ENCODE results near the gene NOTCH3.

Gene NOTCH3

GRCh38 chr19:15169541-15170285, 31.1 kb downstream of the NOTCH3 start:
- H3K36me3 ChIP-seq (replicated peaks in 1 of 2; ENCODE audit: control insufficient read depth in 2 of 2, insufficient read depth in 2 of 2, low read length in 2 of 2) = peaks cover 71 to 96% of the 10 kb centered on the region in 2 donors

GRCh38 chr19:15166700-15167099, 34.1 kb downstream of the NOTCH3 start:
- no peak overlapping the region for H3K14ac ChIP-seq (ENCODE audit: low read length)
- peaks cover 0 to 1% of the 10 kb centered on the region in 2 donors for H3K4me1 ChIP-seq (ENCODE audit: control insufficient read depth in 2 of 2, insufficient read depth in 1 of 2, low read depth in 1 of 2, low read length in 2 of 2)
- H2BK15ac ChIP-seq (ENCODE audit: low read length) = no peak overlapping the region
- H3K18ac ChIP-seq (ENCODE audit: low read length) = no peak overlapping the region
- no CpG with 5 or more reads among the region's 4 CpGs for WGBS, 2 donors (ENCODE audit: extremely low coverage in 2 of 2, insufficient read length in 2 of 2, insufficient replicate concordance in 1 of 2)
- H2BK12ac ChIP-seq (ENCODE audit: low read length) = no peak overlapping the region
- no peak overlapping the region for H2AFZ ChIP-seq (ENCODE audit: low read length)
- no peak overlapping the region for H3K4ac ChIP-seq (ENCODE audit: low read length)
- H3K4me3 ChIP-seq (ENCODE audit: low read length in 2 of 2) = no peak overlapping the region
- no peaks in the 10 kb centered on the region for H3K27me3 ChIP-seq (ENCODE audit: control insufficient read depth in 3 of 3, insufficient read depth in 3 of 3, low read depth in 1 of 3, low read length in 3 of 3)
- no peak overlapping the region for H4K91ac ChIP-seq (ENCODE audit: low read depth, low read length, poor library complexity)
- H3K79me1 ChIP-seq (ENCODE audit: low read depth, low read length) = peaks cover 2% of the 10 kb centered on the region
- no peak for DNase-seq (ENCODE audit: low spot score)
- peaks cover 12 to 29% of the 10 kb centered on the region in 2 donors for H3K9me3 ChIP-seq (replicated peaks in 1 of 2; ENCODE audit: control insufficient read depth in 2 of 2, insufficient read depth in 1 of 2, low read depth in 1 of 2, low read length in 2 of 2)
- no peak overlapping the region for H3K27ac ChIP-seq (replicated peaks; ENCODE audit: low read length)
- H2BK5ac ChIP-seq (ENCODE audit: low read length) = no peak overlapping the region
- no peak overlapping the region for H2BK120ac ChIP-seq (ENCODE audit: low read depth, low read length)
- H3K4me2 ChIP-seq (ENCODE audit: insufficient read depth, low read length, poor library complexity, severe bottlenecking) = no peak overlapping the region
- no peak overlapping the region for H3K23ac ChIP-seq (ENCODE audit: low read depth, low read length, poor library complexity)
- no peak overlapping the region for H3K9ac ChIP-seq (ENCODE audit: low read depth, low read length, poor library complexity)
- peaks cover 75 to 97% of the 10 kb centered on the region in 2 donors for H3K36me3 ChIP-seq (replicated peaks in 1 of 2; ENCODE audit: control insufficient read depth in 2 of 2, insufficient read depth in 2 of 2, low read length in 2 of 2)
- no peak overlapping the region for H4K8ac ChIP-seq (ENCODE audit: low read depth, low read length)
- H2AK5ac ChIP-seq (ENCODE audit: low read depth, low read length) = no peak overlapping the region

More at GRCh38 chr19:15169541-15170285, 31.1 kb downstream of the NOTCH3 start:
- Histone ChIP-seq H2BK5ac (ENCODE audit: low read length) (peak overlapping the region; percentile 53), H3K27ac (replicated peaks; ENCODE audit: low read length) (no peak overlapping the region), H3K9me3 (replicated peaks in 1 of 2; ENCODE audit: control insufficient read depth in 2 of 2, insufficient read depth in 1 of 2, low read depth in 1 of 2, low read length in 2 of 2) (peaks cover 12 to 24% of the 10 kb centered on the region in 2 donors), H4K91ac (ENCODE audit: low read depth, low read length, poor library complexity) (no peak overlapping the region), H3K4me3 (ENCODE audit: low read length in 2 of 2) (no peak overlapping the region), H3K4me1 (ENCODE audit: control insufficient read depth in 2 of 2, insufficient read depth in 1 of 2, low read depth in 1 of 2, low read length in 2 of 2) (peaks cover 0 to 1% of the 10 kb centered on the region in 2 donors), H3K14ac (ENCODE audit: low read length) (no peak overlapping the region), H3K4ac (ENCODE audit: low read length) (no peak overlapping the region), H2AK5ac (ENCODE audit: low read depth, low read length) (no peak overlapping the region), H2AFZ (ENCODE audit: low read length) (no peak overlapping the region), H3K18ac (ENCODE audit: low read length) (no peak overlapping the region), H3K4me2 (ENCODE audit: insufficient read depth, low read length, poor library complexity, severe bottlenecking) (no peak overlapping the region), H4K8ac (ENCODE audit: low read depth, low read length) (peak overlapping the region; percentile 43), H2BK15ac (ENCODE audit: low read length) (no peak overlapping the region), H3K23ac (ENCODE audit: low read depth, low read length, poor library complexity) (peak overlapping the region; percentile 73), H3K9ac (ENCODE audit: low read depth, low read length, poor library complexity) (no peak overlapping the region), H2BK12ac (ENCODE audit: low read length) (no peak overlapping the region), H3K27me3 (ENCODE audit: control insufficient read depth in 3 of 3, insufficient read depth in 3 of 3, low read depth in 1 of 3, low read length in 3 of 3) (no peaks in the 10 kb centered on the region), H3K79me1 (ENCODE audit: low read depth, low read length) (peaks cover 6% of the 10 kb centered on the region), H2BK120ac (ENCODE audit: low read depth, low read length) (no peak overlapping the region)
- no peak for DNase-seq (ENCODE audit: low spot score)
- no CpG with 5 or more reads among the region's 10 CpGs for WGBS, 2 donors (ENCODE audit: extremely low coverage in 2 of 2, insufficient read length in 2 of 2, insufficient replicate concordance in 1 of 2)

GRCh38 chr19:15161028-15161984, 39.5 kb downstream of the NOTCH3 start:
- H3K9me3 ChIP-seq (replicated peaks in 1 of 2; ENCODE audit: control insufficient read depth in 2 of 2, insufficient read depth in 1 of 2, low read depth in 1 of 2, low read length in 2 of 2) = peaks cover 3 to 36% of the 10 kb centered on the region in 2 donors
- H3K18ac ChIP-seq (ENCODE audit: low read length) = no peak overlapping the region
- H3K23ac ChIP-seq (ENCODE audit: low read depth, low read length, poor library complexity) = no peak overlapping the region
- H2AK5ac ChIP-seq (ENCODE audit: low read depth, low read length) = no peak overlapping the region
- no peak overlapping the region for H4K91ac ChIP-seq (ENCODE audit: low read depth, low read length, poor library complexity)
- H2BK5ac ChIP-seq (ENCODE audit: low read length) = no peak overlapping the region
- H4K8ac ChIP-seq (ENCODE audit: low read depth, low read length) = no peak overlapping the region
- H3K79me1 ChIP-seq (ENCODE audit: low read depth, low read length) = no peaks in the 10 kb centered on the region
- no peak overlapping the region for H2AFZ ChIP-seq (ENCODE audit: low read length)
- no peak overlapping the region for H2BK15ac ChIP-seq (ENCODE audit: low read length)
- no peak overlapping the region for H3K14ac ChIP-seq (ENCODE audit: low read length)
- no peak overlapping the region for H3K9ac ChIP-seq (ENCODE audit: low read depth, low read length, poor library complexity)
- H3K4me2 ChIP-seq (ENCODE audit: insufficient read depth, low read length, poor library complexity, severe bottlenecking) = no peak overlapping the region
- H3K27me3 ChIP-seq (ENCODE audit: control insufficient read depth in 3 of 3, insufficient read depth in 3 of 3, low read depth in 1 of 3, low read length in 3 of 3) = no peaks in the 10 kb centered on the region
- H3K4me1 ChIP-seq (ENCODE audit: control insufficient read depth in 2 of 2, insufficient read depth in 1 of 2, low read depth in 1 of 2, low read length in 2 of 2) = no peaks in the 10 kb centered on the region
- no peak overlapping the region for H3K4me3 ChIP-seq (ENCODE audit: low read length in 2 of 2)
- no peak overlapping the region for H3K4ac ChIP-seq (ENCODE audit: low read length)
- no peak overlapping the region for H2BK120ac ChIP-seq (ENCODE audit: low read depth, low read length)
- H3K36me3 ChIP-seq (replicated peaks in 1 of 2; ENCODE audit: control insufficient read depth in 2 of 2, insufficient read depth in 2 of 2, low read length in 2 of 2) = peaks cover 53 to 69% of the 10 kb centered on the region in 2 donors
- H2BK12ac ChIP-seq (ENCODE audit: low read length) = no peak overlapping the region
- DNase-seq (ENCODE audit: low spot score) = no peak
- no CpG with 5 or more reads among the region's 42 CpGs for WGBS, 2 donors (ENCODE audit: extremely low coverage in 2 of 2, insufficient read length in 2 of 2, insufficient replicate concordance in 1 of 2)
- H3K27ac ChIP-seq (replicated peaks; ENCODE audit: low read length) = no peak overlapping the region

- Histone ChIP-seq H3K9ac (ENCODE audit: low read depth, low read length, poor library complexity) (no peak overlapping the region), H2AFZ (ENCODE audit: low read length) (no peak overlapping the region), H3K4me3 (ENCODE audit: low read length in 2 of 2) (no peak overlapping the region), H3K79me1 (ENCODE audit: low read depth, low read length) (no peaks in the 10 kb centered on the region), H3K9me3 (replicated peaks in 1 of 2; ENCODE audit: control insufficient read depth in 2 of 2, insufficient read depth in 1 of 2, low read depth in 1 of 2, low read length in 2 of 2) (peaks cover 2 to 21% of the 10 kb centered on the region in 2 donors), H3K23ac (ENCODE audit: low read depth, low read length, poor library complexity) (no peak overlapping the region), H3K4me1 (ENCODE audit: control insufficient read depth in 2 of 2, insufficient read depth in 1 of 2, low read depth in 1 of 2, low read length in 2 of 2) (no peaks in the 10 kb centered on the region), H3K4ac (ENCODE audit: low read length) (no peak overlapping the region), H2BK120ac (ENCODE audit: low read depth, low read length) (no peak overlapping the region), H3K4me2 (ENCODE audit: insufficient read depth, low read length, poor library complexity, severe bottlenecking) (no peak overlapping the region), H3K27ac (replicated peaks; ENCODE audit: low read length) (no peak overlapping the region), H3K18ac (ENCODE audit: low read length) (no peak overlapping the region), H4K91ac (ENCODE audit: low read depth, low read length, poor library complexity) (no peak overlapping the region), H2BK12ac (ENCODE audit: low read length) (no peak overlapping the region), H2BK15ac (ENCODE audit: low read length) (no peak overlapping the region), H3K27me3 (ENCODE audit: control insufficient read depth in 3 of 3, insufficient read depth in 3 of 3, low read depth in 1 of 3, low read length in 3 of 3) (no peaks in the 10 kb centered on the region), H4K8ac (ENCODE audit: low read depth, low read length) (no peak overlapping the region), H2BK5ac (ENCODE audit: low read length) (no peak overlapping the region), H3K36me3 (replicated peaks in 1 of 2; ENCODE audit: control insufficient read depth in 2 of 2, insufficient read depth in 2 of 2, low read length in 2 of 2) (peaks cover 34 to 49% of the 10 kb centered on the region in 2 donors), H3K14ac (ENCODE audit: low read length) (no peak overlapping the region), H2AK5ac (ENCODE audit: low read depth, low read length) (no peak overlapping the region)
- DNase-seq (ENCODE audit: low spot score) = no peak
- no CpG with 5 or more reads among the region's 3 CpGs for WGBS, 2 donors (ENCODE audit: extremely low coverage in 2 of 2, insufficient read length in 2 of 2, insufficient replicate concordance in 1 of 2)
These were observed 41.5 kb downstream of the NOTCH3 start for GRCh38 chr19:15159251-15159650.
